Activated CD8-positive, alpha-beta memory T cell treated with anti-CD3 and anti-CD28 coated beads, Interleukin-2, amount 50 U/mL, for 24 hours (primary cell): ENCODE results near the gene ALDH4A1.
"Not testable (repeated sequence)": the region's sequence is repeated elsewhere in the genome, so short reads cannot be mapped to it uniquely, and the experiment has no call there.

Source experiments
- DNase-seq: peaks from one replicate; pipeline ENCODE4 v3.0.0-alpha.2; 2020; ENCODE audit errors: extremely low read depth

The ALDH4A1 gene

DNA sequence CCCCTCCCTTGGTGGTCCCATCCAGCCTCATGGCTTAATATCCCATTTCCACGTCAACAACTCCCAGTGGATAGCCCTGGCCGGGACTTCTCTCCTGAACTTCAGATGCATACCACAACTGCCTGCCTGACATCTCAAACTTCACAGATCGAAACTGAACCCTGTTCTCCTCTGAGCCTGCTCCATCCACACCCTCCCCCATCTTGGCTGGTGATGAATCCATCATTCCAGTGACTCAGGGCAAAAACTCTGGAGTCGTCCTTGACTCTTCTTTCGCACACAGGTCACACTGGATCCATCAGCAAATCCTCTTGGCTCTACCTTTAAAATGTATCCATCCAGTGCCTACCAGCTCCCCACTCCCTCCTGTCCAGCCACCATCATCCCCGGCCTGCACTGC, 46.8 kb downstream of the ALDH4A1 start:
- no peak for DNase-seq

DNA sequence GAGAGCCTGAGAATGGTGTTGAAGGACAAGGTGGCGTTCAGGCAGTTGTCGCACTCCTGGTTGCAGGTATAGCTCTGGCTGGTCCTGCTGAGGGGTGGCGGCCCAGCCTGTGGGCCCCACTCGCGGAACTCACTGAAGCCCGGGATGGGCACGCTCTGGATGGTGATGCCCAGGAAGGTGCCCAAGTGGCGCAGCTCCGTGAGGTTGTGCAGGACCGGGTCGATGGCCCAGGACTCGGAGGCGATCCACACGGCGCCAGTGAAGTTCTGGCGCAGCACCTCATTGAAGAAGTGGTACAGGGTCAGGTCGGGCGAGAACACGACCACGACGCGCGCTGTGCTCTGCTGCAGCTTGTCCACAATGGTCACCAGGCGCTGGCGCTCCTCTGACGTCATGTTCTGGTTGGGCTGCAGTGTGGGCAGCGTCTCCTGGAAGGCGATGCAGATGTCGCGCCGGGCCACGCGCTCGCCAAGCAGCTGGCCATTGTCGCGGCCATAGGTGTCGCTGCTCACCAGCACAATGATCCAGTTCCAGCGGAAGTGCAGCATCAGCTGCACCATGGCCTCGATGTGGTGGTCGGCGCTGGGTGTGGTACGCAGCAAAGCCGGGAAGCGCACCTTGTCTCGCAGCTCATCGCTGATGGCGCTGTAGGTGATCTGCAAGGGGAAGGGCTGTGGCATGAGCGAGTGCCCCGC, 47.9 kb downstream of the ALDH4A1 start:
- DNase-seq: no peak

DNA sequence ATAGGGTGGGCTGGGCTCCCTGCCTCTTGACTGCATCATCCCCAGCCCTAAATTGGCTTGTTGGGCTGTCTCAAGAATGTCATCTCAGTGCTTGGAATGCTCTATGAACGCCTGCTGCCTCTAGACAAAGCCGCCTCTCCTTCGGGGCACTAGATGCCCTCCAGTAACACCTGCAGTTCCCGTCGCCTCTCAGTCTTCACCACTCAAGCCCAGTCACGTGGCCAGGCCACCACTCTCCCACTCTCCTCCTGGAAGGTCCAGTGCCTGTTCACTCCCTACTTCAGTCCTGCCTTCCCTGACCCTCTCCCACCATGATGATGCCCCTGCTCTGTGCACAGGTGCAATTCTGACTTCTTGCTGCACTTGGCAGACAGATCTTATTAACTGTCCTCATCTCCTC, 49.9 kb downstream of the ALDH4A1 start:
- no peak for DNase-seq

GRCh38 chr1:18849261-18849711, 53.1 kb downstream of the ALDH4A1 start:
- DNase-seq: no peak

- not testable (repeated sequence) for DNase-seq
Measured at GRCh38 chr1:18847723-18848122, 54.6 kb downstream of the ALDH4A1 start.

DNA sequence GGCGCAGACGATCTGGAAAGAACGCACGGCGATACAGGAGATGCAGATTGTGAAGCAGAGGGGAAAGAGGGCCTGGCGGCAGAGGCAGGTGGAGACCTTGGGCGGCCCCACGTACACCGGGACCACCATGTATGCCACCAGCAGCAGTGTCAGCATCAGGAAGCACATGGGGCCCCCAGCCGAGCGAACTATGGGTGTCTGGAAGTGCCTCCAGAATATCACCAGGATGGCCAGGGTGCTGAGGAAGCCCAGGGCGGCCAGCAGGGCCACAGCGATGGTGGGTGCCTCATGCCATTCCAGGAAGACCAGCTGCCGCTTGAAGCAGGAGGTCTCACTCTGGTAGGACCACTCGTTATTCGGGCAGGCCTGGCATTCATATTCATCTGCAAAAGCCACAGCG, 62.2 kb downstream of the ALDH4A1 start:
- no peak for DNase-seq

- DNase-seq: no peak
Measured at GRCh38 chr1:18836654-18837053, 65.7 kb downstream of the ALDH4A1 start.

DNA sequence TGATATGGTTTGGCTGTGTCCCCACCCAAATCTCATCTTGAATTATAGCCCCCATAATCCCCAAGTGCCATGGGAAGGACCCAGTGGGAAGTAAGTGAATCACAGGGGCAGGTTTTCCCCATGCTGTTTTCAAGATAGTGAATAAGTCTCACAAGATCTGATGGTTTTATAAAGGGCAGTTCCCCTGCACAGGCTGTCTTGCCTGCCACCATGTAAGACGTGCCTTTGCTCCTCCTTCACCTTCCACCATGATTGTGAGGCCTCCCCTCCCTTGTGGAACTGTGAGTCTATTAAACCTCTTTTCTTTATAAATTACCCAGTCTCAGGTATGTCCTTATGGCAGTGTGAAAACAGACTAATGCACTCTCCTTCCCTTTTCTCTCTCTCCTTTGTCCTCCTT, 70.0 kb downstream of the ALDH4A1 start:
- DNase-seq: not testable (repeated sequence)

DNA sequence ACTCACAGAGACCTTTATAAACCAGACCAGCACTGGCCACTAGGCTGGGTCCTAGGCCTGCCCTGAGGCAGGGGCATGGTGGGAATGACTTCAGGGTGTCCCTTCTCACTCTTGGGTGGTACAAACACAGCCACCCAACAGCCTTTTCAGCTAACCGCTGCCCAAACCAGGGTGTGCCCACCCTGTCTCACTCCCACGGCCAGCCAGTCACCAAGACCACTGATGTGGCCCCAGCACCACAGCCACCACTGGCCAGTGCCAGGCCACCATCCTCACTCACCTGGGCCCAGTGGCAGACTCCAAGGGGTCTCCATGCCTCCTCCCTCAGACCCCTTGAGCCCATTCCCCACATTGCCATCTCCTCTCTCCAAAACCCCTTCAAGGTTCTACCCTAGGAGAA, 70.7 kb downstream of the ALDH4A1 start:
- no peak for DNase-seq

- DNase-seq: no peak
Measured at GRCh38 chr1:18830596-18830995, 71.8 kb downstream of the ALDH4A1 start.

DNA sequence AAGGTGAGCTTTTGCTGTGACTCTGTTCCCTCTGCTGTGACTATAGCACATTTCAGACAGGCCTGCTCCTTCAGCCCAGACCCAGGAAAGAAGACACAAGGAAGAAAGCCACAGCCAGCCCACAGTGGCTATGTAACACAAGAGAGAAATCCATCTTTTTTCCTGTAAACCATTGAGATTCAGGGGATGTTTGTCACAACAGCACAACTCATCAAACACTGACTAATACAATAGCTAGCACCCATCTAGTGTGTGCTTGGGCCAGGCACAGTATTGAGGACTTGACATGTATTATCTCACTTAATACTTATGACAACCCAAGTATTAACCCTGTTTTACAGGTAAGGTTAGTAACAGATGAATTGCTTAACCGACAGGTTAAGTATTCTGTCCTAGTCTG, 72.7 kb downstream of the ALDH4A1 start:
- no peak for DNase-seq

DNA sequence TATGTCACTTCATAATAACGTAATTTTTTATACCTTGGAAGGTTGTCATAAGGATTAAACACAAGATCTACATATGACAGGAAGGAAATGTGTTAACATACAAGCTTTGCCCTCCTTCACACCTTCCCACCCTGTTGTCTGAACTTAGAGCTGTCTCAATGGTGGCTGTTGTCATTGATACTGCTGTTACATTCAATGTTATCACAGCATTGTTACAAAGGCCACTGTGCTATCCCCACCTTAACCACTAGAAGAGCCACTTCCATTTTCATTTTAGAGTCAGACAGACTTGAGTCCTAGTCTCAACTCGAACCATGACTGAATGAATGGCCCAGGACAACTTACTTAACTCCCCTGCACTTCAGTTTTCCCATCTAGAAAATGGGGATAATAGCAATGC, 74.1 kb downstream of the ALDH4A1 start:
- no peak for DNase-seq

DNA sequence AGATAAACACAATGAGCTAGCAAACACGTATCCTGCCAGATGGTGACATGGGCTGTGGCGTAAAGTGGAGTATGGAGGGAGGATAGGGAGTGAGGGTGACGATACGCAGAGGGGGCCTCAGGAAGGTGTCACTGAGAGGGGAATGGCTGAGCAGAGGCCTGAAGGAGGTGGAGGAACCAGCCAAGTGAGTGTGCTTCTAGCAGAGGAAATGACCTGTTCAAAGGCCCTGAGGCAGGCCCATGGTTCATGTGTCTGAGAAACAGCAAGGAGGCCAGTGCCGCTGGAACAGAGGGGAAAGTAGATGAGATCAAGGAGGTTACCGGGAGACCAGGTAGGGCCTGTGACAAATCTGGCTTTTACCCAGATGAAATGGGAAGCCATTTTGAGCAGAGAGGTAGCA, 78.9 kb downstream of the ALDH4A1 start:
- no peak for DNase-seq
